Glutamatergic neuron (in vitro differentiated cells): Measurements from ENCODE around the gene ENHO. TPM values are rescaled to one million over a fixed set of nuclear protein-coding genes. Genes with fewer than 3 reads are reported as not detected.

Experiments used
- DNase-seq: peaks from one replicate; pipeline ENCODE4 v3.0.0; 2022
- H3K27ac Mint-ChIP-seq: one replicate; pipeline ENCODE4 v1.8.0; 2020; ENCODE audit warnings: mild to moderate bottlenecking, mixed read lengths, inconsistent platforms; ENCODE audit not compliant: unreplicated experiment
- H3K27me3 Mint-ChIP-seq: one replicate; pipeline ENCODE4 v1.8.0; 2020; ENCODE audit warnings: mild to moderate bottlenecking, moderate library complexity, mixed read lengths, inconsistent platforms; ENCODE audit not compliant: unreplicated experiment
- H3K36me3 Mint-ChIP-seq: one replicate; pipeline ENCODE4 v1.8.0; 2020; ENCODE audit warnings: mild to moderate bottlenecking, mixed read lengths, inconsistent platforms; ENCODE audit not compliant: unreplicated experiment
- H3K4me1 Mint-ChIP-seq: one replicate; pipeline ENCODE4 v1.8.0; 2020; ENCODE audit warnings: mild to moderate bottlenecking, low read depth, mixed read lengths, inconsistent platforms; ENCODE audit not compliant: unreplicated experiment
- H3K4me3 Mint-ChIP-seq: one replicate; pipeline ENCODE4 v1.8.0; 2020; ENCODE audit warnings: mild to moderate bottlenecking, mixed read lengths, inconsistent platforms; ENCODE audit not compliant: unreplicated experiment
- H3K9me3 Mint-ChIP-seq: one replicate; pipeline ENCODE4 v1.8.0; 2020; ENCODE audit warnings: mild to moderate bottlenecking, moderate library complexity, mixed read lengths, inconsistent platforms; ENCODE audit not compliant: unreplicated experiment
- total RNA-seq: library from RNA; stranded (reverse); fragmentation: NEBNext Ultra II Directional; extraction: Animal tissue kit (Norgen Biotek cat#: 25700); gene quantifications from one replicate; pipeline ENCODE4 v1.2.1, GENCODE V29; 2021; ENCODE audit not compliant: unreplicated experiment
- TF ChIP-seq, protein P1 (sequence below): fragments of 200-600 bp; sonication (generic); IDR thresholded peaks from one replicate; pipeline ENCODE4 v1.5.0; 2021; ENCODE audit not compliant: partially characterized antibody, unreplicated experiment

The ENHO gene
- total RNA-seq, 1 donor from 2014 or later: 11.5 TPM

DNA sequence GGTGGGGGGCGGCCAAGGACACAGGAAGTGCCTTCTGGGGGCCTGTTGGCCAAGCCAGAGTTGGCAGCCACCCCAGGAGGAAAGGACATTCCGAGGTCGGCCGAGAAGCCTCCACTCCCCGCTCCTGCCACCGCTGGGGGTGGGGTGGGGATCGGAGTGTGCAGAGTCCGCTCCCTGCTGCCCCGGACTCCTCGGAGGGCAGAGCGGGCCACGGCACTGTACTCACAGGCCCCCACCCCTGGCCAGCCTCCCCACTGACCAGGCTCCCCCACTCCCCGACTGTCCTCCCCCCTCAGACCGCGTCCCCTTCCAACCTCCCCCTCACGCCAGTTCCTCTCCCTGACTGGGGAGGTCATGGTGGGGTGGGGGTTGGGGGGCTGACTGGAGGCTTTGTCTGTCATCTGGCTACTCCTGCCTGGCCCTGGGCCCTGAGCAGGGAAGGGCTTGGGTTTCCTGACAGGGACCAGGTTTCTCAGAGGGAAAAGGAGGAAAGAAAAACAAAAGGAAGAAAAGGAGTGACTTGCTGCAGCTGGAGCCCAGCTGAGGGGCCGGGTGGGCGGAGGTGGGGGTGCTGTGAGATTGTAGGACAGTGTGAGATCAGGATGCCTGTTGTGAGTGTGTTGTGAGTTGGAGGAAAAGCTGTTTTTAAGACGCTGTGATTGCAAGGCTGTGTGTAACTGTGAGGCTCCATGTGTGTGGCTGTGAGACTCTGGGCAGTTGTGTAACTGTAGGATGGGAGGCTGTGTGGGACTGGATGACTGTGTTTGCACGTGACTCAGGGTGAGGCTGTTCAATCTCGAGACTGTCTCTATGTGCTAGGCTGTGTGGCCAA lies 37.0 kb upstream of the ENHO start:
- TF ChIP-seq, protein P1, sequence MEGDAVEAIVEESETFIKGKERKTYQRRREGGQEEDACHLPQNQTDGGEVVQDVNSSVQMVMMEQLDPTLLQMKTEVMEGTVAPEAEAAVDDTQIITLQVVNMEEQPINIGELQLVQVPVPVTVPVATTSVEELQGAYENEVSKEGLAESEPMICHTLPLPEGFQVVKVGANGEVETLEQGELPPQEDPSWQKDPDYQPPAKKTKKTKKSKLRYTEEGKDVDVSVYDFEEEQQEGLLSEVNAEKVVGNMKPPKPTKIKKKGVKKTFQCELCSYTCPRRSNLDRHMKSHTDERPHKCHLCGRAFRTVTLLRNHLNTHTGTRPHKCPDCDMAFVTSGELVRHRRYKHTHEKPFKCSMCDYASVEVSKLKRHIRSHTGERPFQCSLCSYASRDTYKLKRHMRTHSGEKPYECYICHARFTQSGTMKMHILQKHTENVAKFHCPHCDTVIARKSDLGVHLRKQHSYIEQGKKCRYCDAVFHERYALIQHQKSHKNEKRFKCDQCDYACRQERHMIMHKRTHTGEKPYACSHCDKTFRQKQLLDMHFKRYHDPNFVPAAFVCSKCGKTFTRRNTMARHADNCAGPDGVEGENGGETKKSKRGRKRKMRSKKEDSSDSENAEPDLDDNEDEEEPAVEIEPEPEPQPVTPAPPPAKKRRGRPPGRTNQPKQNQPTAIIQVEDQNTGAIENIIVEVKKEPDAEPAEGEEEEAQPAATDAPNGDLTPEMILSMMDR: no peak
- peaks cover 23% of the 10 kb centered on the region for H3K36me3 Mint-ChIP-seq
- H3K27ac Mint-ChIP-seq: peak overlapping the region; percentile 94
- peaks cover 57% of the 10 kb centered on the region for H3K4me1 Mint-ChIP-seq
- H3K4me3 Mint-ChIP-seq: peak overlapping the region; percentile 63
- peaks cover 29% of the 10 kb centered on the region for H3K27me3 Mint-ChIP-seq
- DNase-seq: no peak
- H3K9me3 Mint-ChIP-seq: peaks cover 29% of the 10 kb centered on the region

DNA sequence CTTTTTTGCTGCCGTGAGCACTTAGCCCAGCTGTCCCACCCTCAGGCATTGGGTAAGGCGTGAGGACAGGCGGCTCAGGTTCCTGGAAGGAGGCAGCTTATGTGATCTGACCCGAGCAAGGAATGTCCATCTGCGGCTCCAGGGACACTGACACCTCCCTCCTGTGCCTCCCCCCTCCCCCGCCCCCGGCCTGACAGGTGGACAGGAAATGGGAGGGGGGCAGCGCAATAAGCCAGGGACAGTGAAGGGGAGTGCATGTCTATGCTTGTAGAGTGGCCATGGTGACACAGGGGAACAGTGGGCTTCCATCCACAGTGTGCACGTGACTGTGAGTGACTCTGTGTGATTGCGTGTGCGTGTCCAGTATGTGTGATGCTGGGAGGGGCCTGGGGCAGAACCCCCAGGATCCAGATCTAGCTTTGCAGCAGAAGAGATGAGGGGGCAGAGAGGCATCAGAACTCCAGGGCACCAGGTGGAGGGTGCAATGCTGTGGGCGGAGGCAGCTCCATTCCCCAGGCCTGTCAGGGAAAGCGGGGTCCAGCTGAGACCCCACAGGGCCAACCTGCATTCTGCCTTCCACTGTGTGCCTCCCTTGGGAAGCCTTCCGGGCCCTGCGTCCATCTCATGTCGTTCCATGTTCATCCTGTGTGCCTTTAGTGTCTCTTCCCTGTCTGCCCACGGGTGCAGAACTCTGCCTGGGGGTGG lies 36.3 kb upstream of the ENHO start:
- Mint-ChIP-seq H3K4me1 (peaks cover 59% of the 10 kb centered on the region), H3K4me3 (peak overlapping the region; percentile 72), H3K36me3 (peaks cover 21% of the 10 kb centered on the region), H3K9me3 (peaks cover 33% of the 10 kb centered on the region), H3K27ac (peak overlapping the region; percentile 90), H3K27me3 (peaks cover 31% of the 10 kb centered on the region)
- TF ChIP-seq, protein P1: no peak
- DNase-seq: no peak

DNA sequence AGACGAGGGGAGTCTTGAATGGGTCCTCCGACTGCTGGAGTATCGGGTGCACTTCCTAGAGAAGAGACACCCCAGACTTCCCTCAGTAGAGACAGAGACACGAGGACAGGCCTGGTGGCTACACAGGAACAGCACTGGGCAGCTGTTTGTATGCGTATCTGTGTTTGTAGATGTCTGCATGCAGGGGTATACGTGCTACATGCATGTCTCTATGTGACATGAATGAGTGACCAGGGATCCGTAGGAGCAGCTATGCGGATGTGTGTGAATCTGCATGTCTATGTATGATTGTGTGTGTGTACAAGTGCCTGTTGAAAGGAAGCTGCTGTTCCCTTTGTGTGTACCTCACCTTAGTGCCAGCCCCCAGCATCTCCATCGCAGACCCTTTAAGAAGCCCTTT lies 35.6 kb upstream of the ENHO start:
- peak overlapping the region; percentile 90 for H3K27ac Mint-ChIP-seq
- H3K4me3 Mint-ChIP-seq: peak overlapping the region; percentile 65
- H3K4me1 Mint-ChIP-seq: peaks cover 56% of the 10 kb centered on the region
- peaks cover 28% of the 10 kb centered on the region for H3K9me3 Mint-ChIP-seq
- DNase-seq: no peak
- H3K36me3 Mint-ChIP-seq: peaks cover 14% of the 10 kb centered on the region
- H3K27me3 Mint-ChIP-seq: peaks cover 29% of the 10 kb centered on the region
- TF ChIP-seq, protein P1: no peak

DNA sequence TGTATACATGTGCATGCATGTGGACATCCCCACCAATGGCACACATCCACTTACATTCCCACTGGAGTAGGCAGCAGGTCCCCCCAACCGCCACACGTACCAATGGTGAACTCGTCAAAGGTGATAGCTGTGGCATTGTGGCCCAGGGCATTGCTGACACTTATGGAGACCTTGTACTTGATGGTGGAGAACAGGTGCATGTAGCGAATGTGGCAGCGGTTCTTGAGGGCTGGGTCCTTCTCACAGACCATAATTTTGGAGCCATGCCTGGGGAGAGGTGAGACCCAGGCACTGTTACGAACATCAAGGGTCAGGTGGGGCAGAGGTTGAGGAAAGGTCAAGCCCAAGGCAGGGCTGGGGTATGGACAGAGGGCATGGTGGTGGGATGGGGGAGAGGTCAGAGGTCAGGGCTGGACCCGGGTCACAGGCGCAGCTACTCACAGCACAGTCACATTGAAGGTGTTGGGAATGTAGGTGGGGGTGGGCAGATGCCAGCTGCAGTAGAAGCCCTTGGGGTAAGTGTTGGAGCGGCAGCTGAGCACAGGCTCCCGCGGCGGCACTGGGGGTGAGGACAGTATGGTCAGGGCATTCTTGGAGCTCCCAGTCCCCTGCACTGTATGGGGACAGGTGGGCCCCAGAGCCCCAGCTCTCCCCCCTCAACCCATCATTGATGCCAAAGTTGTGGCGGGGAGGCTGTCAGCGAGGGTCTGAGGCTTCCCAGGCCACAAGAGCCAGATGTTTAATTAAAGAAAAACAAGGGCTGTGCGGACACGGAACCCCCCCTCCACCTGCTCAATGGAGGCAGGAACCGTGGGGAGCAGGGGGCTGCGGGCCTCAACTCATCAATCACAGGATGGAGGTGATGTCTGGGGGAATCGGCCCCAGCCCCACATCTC lies 34.9 kb upstream of the ENHO start:
- H3K9me3 Mint-ChIP-seq: peaks cover 27% of the 10 kb centered on the region
- peaks cover 26% of the 10 kb centered on the region for H3K27me3 Mint-ChIP-seq
- H3K36me3 Mint-ChIP-seq: peaks cover 8% of the 10 kb centered on the region
- DNase-seq: no peak
- TF ChIP-seq, protein P1: no peak
- H3K4me1 Mint-ChIP-seq: peaks cover 56% of the 10 kb centered on the region
- peak overlapping the region; percentile 90 for H3K27ac Mint-ChIP-seq
- no peak overlapping the region for H3K4me3 Mint-ChIP-seq
